Panc1 (cell line): ENCODE data around the gene PSMD3. TPM values are rescaled to one million over a fixed set of nuclear protein-coding genes. Genes with fewer than 3 reads are reported as not detected.

ENCODE experiments used
- ATAC-seq: fragments of 200-7000 bp; cut with Tn5 transposase; 2 replicates; pipeline ENCODE4 v1.9.1; 2020; ENCODE audit warnings: mild to moderate bottlenecking, moderate library complexity
- BruUV-seq: library from RNA; stranded (reverse); fragments of 400-500 nt; replicated peaks from 2 replicates; lab custom pipeline; 2021; lab: Mats Ljungman, UMichigan
- CTCF ChIA-PET: fragments of 300-600 bp; sonication (Branson Sonifier 250); formaldehyde crosslinking; loops from one replicate; lab custom pipeline; 2022; ENCODE audit warnings: antibody characterized with exemption; lab: Charles Lee
- POLR2A ChIA-PET: fragments of 300-600 bp; sonication (Branson Sonifier 250); formaldehyde crosslinking; loops from one replicate; lab custom pipeline; 2022; ENCODE audit warnings: antibody characterized with exemption; lab: Charles Lee
- DNase-seq: peaks from one replicate; pipeline ENCODE4 v3.0.0-alpha.2; 2010; ENCODE audit warnings: low read depth, low spot score
- H3K27ac ChIP-seq: 2 replicates; pipeline ENCODE4 v1.5.1; 2011; ENCODE audit warnings: mild to moderate bottlenecking, low read length, inconsistent platforms
- H3K27me3 ChIP-seq: fragments of 200-500 bp; sonication (Bioruptor generic); 2 replicates; pipeline ENCODE4 v1.6.0; 2014; ENCODE audit warnings: low read length, inconsistent platforms; ENCODE audit not compliant: control insufficient read depth, insufficient read depth
- H3K36me3 ChIP-seq: fragments of 200-500 bp; sonication (Bioruptor generic); 2 replicates; pipeline ENCODE4 v1.5.1; 2014; ENCODE audit warnings: inconsistent platforms, mild to moderate bottlenecking, low read length, moderate library complexity; ENCODE audit not compliant: control insufficient read depth, insufficient read depth
- H3K4me1 ChIP-seq: 2 replicates; pipeline ENCODE4 v1.5.1; 2011; ENCODE audit warnings: inconsistent platforms, mild to moderate bottlenecking, low read length, moderate library complexity; ENCODE audit not compliant: control insufficient read depth, insufficient read depth
- H3K4me3 ChIP-seq, 2 experiments: 2 replicates each; pipeline ENCODE4 v1.5.1; 2011 to 2012; ENCODE audit warnings: low read depth in 2 of 2, low read length in 2 of 2, mild to moderate bottlenecking in 2 of 2, inconsistent platforms in 1 of 2, moderate library complexity in 1 of 2
- H3K9me3 ChIP-seq: fragments of 200-500 bp; sonication (Bioruptor generic); 2 replicates; pipeline ENCODE4 v1.5.1; 2014; ENCODE audit warnings: low read depth, mild to moderate bottlenecking, inconsistent platforms, low read length, moderate library complexity; ENCODE audit not compliant: control insufficient read depth, insufficient read depth
- POLR2AphosphoS5 ChIP-seq: IDR thresholded peaks from 2 replicates; pipeline ENCODE4 v1.6.1; 2012; ENCODE audit warnings: mild to moderate bottlenecking, low read depth, low read length, moderate library complexity
- SIN3A ChIP-seq: IDR thresholded peaks from 2 replicates; pipeline ENCODE4 v1.6.1; 2012; ENCODE audit warnings: low read depth, mild to moderate bottlenecking, low read length, moderate library complexity, borderline replicate concordance; ENCODE audit not compliant: insufficient read depth
- TCF7L2 ChIP-seq: IDR thresholded peaks from 2 replicates; pipeline ENCODE4 v1.6.1; 2011; ENCODE audit warnings: mild to moderate bottlenecking, low read depth, low read length, inconsistent platforms
- in situ Hi-C: cut with HindIII; loops from 2 replicates; pipeline ENCODE4 v1.10.0; 2016; ENCODE audit warnings: low sequenced_read_pairs, low pct_unique_long_range_greater_than_20kb
- intact Hi-C: fragments of 100-400 bp; cut with micrococcal nuclease; formaldehyde crosslinking; loops from one replicate; pipeline ENCODE4 v1.10.0; 2022; ENCODE audit not compliant: unreplicated experiment
- total RNA-seq: library from RNA; stranded (reverse); gene quantifications from one replicate; pipeline ENCODE4 v1.2.1, GENCODE V29; 2021; ENCODE audit not compliant: unreplicated experiment
- TF ChIP-seq, protein P1 (sequence below), 2 experiments: IDR thresholded peaks; 2 replicates each; pipeline ENCODE4 v1.6.1; 2011 to 2012; ENCODE audit warnings: low read depth in 2 of 2, control low read depth in 1 of 2, low read length in 1 of 2, mild to moderate bottlenecking in 1 of 2, moderate library complexity in 1 of 2; ENCODE audit not compliant: insufficient read depth in 1 of 2
- TF ChIP-seq, protein P2 (sequence below): fragments of 450-650 bp; IDR thresholded peaks from 2 replicates; pipeline ENCODE4 v1.5.1; 2017; ENCODE audit warnings: mild to moderate bottlenecking

PSMD3 gene
- total RNA-seq, 1 experiment from 2014 or later, result 175 TPM

DNA sequence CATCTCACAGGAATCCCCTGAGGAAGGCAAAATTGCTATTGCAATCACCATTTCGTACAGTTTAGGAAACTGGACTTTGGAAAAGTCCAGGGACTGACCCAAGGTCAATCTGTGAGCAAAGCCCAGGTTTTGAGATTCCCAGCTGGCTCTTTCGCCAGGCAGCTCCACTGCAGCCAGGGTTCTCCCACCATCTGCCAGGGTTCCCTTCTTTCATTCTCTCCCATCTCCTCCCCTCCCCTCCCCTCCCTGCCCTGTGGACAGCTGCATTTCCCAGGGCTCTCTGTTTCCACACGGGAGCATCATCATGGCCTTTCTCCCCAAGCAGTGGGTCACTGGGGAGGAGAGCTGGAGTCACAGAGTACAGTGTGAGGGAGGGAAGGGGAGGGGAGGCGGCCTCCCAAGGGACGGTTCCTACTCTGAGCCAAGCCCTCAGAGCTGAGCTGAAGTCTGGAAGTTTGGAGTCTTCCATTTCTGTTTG lies 29.7 kb upstream of the PSMD3 start:
- Histone ChIP-seq H3K27me3 (no peaks in the 10 kb centered on the region), H3K4me3 (no peak overlapping the region), H3K27ac (no peak overlapping the region), H3K36me3 (no peaks in the 10 kb centered on the region), H3K4me1 (no peaks in the 10 kb centered on the region; the same call in 1 of the 2 replicates), H3K9me3 (no peaks in the 10 kb centered on the region)
- no TSS peak for BruUV-seq
- CTCF ChIA-PET, result interaction anchor here (0.6 kb wide), 1 partner anchor 488 kb away, joined by 3 read pairs; no protein-coding TSS in a partner anchor
- ATAC-seq, result no peak
- POLR2A ChIA-PET, result no interaction called here
- no peak for DNase-seq
- in situ Hi-C loops, result no loop called here
- intact Hi-C loops, result no loop called here
- TF ChIP-seq TCF7L2 (no peak), POLR2AphosphoS5 (no peak), SIN3A (no peak)
- TF ChIP-seq, protein P1, sequence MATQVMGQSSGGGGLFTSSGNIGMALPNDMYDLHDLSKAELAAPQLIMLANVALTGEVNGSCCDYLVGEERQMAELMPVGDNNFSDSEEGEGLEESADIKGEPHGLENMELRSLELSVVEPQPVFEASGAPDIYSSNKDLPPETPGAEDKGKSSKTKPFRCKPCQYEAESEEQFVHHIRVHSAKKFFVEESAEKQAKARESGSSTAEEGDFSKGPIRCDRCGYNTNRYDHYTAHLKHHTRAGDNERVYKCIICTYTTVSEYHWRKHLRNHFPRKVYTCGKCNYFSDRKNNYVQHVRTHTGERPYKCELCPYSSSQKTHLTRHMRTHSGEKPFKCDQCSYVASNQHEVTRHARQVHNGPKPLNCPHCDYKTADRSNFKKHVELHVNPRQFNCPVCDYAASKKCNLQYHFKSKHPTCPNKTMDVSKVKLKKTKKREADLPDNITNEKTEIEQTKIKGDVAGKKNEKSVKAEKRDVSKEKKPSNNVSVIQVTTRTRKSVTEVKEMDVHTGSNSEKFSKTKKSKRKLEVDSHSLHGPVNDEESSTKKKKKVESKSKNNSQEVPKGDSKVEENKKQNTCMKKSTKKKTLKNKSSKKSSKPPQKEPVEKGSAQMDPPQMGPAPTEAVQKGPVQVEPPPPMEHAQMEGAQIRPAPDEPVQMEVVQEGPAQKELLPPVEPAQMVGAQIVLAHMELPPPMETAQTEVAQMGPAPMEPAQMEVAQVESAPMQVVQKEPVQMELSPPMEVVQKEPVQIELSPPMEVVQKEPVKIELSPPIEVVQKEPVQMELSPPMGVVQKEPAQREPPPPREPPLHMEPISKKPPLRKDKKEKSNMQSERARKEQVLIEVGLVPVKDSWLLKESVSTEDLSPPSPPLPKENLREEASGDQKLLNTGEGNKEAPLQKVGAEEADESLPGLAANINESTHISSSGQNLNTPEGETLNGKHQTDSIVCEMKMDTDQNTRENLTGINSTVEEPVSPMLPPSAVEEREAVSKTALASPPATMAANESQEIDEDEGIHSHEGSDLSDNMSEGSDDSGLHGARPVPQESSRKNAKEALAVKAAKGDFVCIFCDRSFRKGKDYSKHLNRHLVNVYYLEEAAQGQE (IDR thresholded peaks at IDR 0.05; ENCODE audit: insufficient read depth in 1 of 2, low read depth in 2 of 2, low read length in 1 of 2), result no peak
- TF ChIP-seq, protein P2, sequence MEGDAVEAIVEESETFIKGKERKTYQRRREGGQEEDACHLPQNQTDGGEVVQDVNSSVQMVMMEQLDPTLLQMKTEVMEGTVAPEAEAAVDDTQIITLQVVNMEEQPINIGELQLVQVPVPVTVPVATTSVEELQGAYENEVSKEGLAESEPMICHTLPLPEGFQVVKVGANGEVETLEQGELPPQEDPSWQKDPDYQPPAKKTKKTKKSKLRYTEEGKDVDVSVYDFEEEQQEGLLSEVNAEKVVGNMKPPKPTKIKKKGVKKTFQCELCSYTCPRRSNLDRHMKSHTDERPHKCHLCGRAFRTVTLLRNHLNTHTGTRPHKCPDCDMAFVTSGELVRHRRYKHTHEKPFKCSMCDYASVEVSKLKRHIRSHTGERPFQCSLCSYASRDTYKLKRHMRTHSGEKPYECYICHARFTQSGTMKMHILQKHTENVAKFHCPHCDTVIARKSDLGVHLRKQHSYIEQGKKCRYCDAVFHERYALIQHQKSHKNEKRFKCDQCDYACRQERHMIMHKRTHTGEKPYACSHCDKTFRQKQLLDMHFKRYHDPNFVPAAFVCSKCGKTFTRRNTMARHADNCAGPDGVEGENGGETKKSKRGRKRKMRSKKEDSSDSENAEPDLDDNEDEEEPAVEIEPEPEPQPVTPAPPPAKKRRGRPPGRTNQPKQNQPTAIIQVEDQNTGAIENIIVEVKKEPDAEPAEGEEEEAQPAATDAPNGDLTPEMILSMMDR, result no peak

DNA sequence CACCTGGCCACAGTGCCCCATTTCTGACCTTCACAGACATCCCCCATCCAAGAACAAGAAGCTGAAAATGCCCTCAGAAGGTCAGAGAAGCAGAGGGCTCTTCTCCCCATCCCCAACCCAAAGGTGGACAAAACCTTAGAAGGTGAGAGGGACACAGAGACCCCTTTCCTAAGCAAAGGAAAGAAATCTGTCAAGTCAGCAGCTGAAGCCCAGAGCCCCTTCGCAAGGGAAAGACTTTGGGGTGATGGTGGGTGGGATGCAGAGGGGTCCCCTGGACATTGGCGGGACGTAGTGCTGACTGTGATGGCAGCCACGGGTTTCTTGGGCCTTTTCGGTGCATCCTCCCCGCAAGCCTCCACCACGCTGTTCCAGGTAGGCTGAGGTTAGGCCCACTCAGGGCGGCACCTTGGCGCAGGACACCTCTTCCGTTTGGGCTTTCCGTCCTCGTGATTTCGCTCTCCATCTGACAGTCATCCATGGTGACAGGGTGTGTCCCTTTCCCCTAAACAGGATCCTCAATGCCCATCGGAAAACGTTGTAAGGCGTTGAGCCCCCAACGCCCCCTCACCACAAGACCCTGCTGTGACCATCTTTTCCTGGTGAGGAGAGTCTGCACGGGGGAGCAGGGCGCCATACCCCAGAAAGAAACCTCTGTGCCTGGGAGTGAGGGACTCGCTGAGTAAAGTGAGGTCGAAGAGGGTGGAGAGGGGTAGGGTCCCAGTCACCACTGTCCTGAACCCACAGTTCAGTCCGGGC lies 28.5 kb upstream of the PSMD3 start:
- intact Hi-C loops (no loop called here), in situ Hi-C loops (no loop called here)
- no peaks in the 10 kb centered on the region; the same call in 1 of the 2 replicates for H3K4me1 ChIP-seq
- POLR2A ChIA-PET, result no interaction called here
- ATAC-seq, result peak; percentile 31; the same call in 1 of the 2 replicates
- CTCF ChIA-PET, result interaction anchor here (0.6 kb wide), 1 partner anchor 29 kb away, joined by 3 read pairs; the partner anchor contains the start of gene PSMD3
- no peaks in the 10 kb centered on the region for H3K9me3 ChIP-seq
- TF ChIP-seq, protein P2, result no peak
- TF ChIP-seq, protein P1 (IDR thresholded peaks at IDR 0.05; ENCODE audit: insufficient read depth in 1 of 2, low read depth in 2 of 2, low read length in 1 of 2), result no peak
- TF ChIP-seq POLR2AphosphoS5, result no peak
- TF ChIP-seq TCF7L2, result no peak
- no peak for TF ChIP-seq SIN3A
- H3K27me3 ChIP-seq, result no peaks in the 10 kb centered on the region
- no peaks in the 10 kb centered on the region for H3K36me3 ChIP-seq
- H3K27ac ChIP-seq, result peak overlapping the region; percentile 49; the same call in 1 of the 2 replicates
- H3K4me3 ChIP-seq, result peak overlapping the region; percentile 43 to 62
- no TSS peak for BruUV-seq
- DNase-seq, result no peak
